Ascending aorta (tissue), 2 donors: ENCODE measurements around the gene KLHL22. TPM values are rescaled to one million over a fixed set of nuclear protein-coding genes. Genes with fewer than 3 reads are reported as not detected.
A peak's percentile ranks its signal among the peaks of the same experiment; 100 is the strongest.

ENCODE experiments used
- DNase-seq, 2 donors: peaks; one replicate each; pipeline ENCODE4 v3.0.0-alpha.2; 2019; ENCODE audit warnings: low spot score in 2 of 2
- H3K27ac ChIP-seq, 2 donors: fragments of 200-600 bp; sonication (generic); one replicate each; pipeline ENCODE4 v1.5.1; 2016 to 2017; ENCODE audit warnings: mild to moderate bottlenecking in 1 of 2
- H3K27me3 ChIP-seq: fragments of 200-600 bp; sonication (generic); one replicate; pipeline ENCODE4 v1.5.1; 2017
- H3K36me3 ChIP-seq, 2 donors: fragments of 200-600 bp; sonication (generic); one replicate each; pipeline ENCODE4 v1.5.1; 2016
- H3K4me1 ChIP-seq, 2 donors: fragments of 200-600 bp; sonication (generic); one replicate each; pipeline ENCODE4 v1.5.1; 2016 to 2017; ENCODE audit warnings: mild to moderate bottlenecking in 1 of 2
- H3K4me3 ChIP-seq, 2 donors: fragments of 200-600 bp; sonication (generic); one replicate each; pipeline ENCODE4 v1.5.1; 2016 to 2017; ENCODE audit warnings: mild to moderate bottlenecking in 1 of 2
- H3K9me3 ChIP-seq, 2 donors: fragments of 200-600 bp; sonication (generic); one replicate each; pipeline ENCODE4 v1.5.1; 2016
- CTCF ChIP-seq, 3 experiments: fragments of 200-600 bp in 2 of 3; fragments of 450-650 bp in 1 of 3; sonication (generic) in 2 of 3; IDR thresholded peaks; one replicate each; pipeline ENCODE4 v1.5.1; 2016 to 2019; ENCODE audit warnings: antibody characterized with exemption in 3 of 3, mild to moderate bottlenecking in 1 of 3, moderate library complexity in 1 of 3
- intact Hi-C: fragments of 100-400 bp; cut with DNase I; formaldehyde crosslinking; loops from one replicate; pipeline ENCODE4 v1.15.1; 2023
- total RNA-seq: library from RNA; depleted of rRNA; stranded (reverse); fragments of >200 nt; gene quantifications from one replicate; pipeline ENCODE4 v1.1.0, GENCODE V29; 2016

Gene KLHL22
- total RNA-seq, 1 donor from 2014 or later, result 63.8 TPM

GRCh38 chr22:20439928-20440575 is 55.5 kb downstream of the KLHL22 start:
- peak overlapping the region; percentile 89 to 94 for H3K27ac ChIP-seq
- TF ChIP-seq CTCF (IDR thresholded peaks at IDR 0.05), result no peak
- H3K4me1 ChIP-seq, result peaks cover 3 to 9% of the 10 kb centered on the region in 2 donors
- no peaks in the 10 kb centered on the region for H3K9me3 ChIP-seq
- no peaks in the 10 kb centered on the region for H3K27me3 ChIP-seq
- intact Hi-C loops, result loop anchor here (5.0 to 10.0 kb wide), 2 partner anchors 257 to 485 kb away; no protein-coding TSS in a partner anchor
- no peak for DNase-seq
- H3K36me3 ChIP-seq, result peaks cover 4 to 15% of the 10 kb centered on the region in 2 donors
- H3K4me3 ChIP-seq, result no peak overlapping the region

- Histone ChIP-seq H3K9me3 (no peaks in the 10 kb centered on the region), H3K4me3 (no peak overlapping the region), H3K4me1 (peaks cover 3 to 9% of the 10 kb centered on the region in 2 donors), H3K27me3 (no peaks in the 10 kb centered on the region), H3K27ac (peak overlapping the region; percentile 89 to 94), H3K36me3 (peaks cover 0 to 15% of the 10 kb centered on the region in 2 donors)
- intact Hi-C loops, result loop anchor here (5.0 to 10.0 kb wide), 2 partner anchors 258 to 485 kb away; no protein-coding TSS in a partner anchor
- DNase-seq, result no peak
- TF ChIP-seq CTCF (IDR thresholded peaks at IDR 0.05), result no peak
Observed at GRCh38 chr22:20439556-20439927, 56.1 kb downstream of the KLHL22 start.

- H3K27me3 ChIP-seq, result no peaks in the 10 kb centered on the region
- peak in 1 of 2 donors; percentile 61 for DNase-seq
- H3K4me3 ChIP-seq, result peak overlapping the region; percentile 82 to 84
- intact Hi-C loops, result loop anchor here (1.0 to 10.0 kb wide), 4 partner anchors 21 to 484 kb away; partner anchors contain the start of gene KLHL22
- H3K27ac ChIP-seq, result peak overlapping the region; percentile 89 to 94
- H3K36me3 ChIP-seq, result peaks cover 0 to 15% of the 10 kb centered on the region in 2 donors
- peaks cover 3 to 9% of the 10 kb centered on the region in 2 donors for H3K4me1 ChIP-seq
- H3K9me3 ChIP-seq, result no peaks in the 10 kb centered on the region
- TF ChIP-seq CTCF (IDR thresholded peaks at IDR 0.05), result peak in 2 of 3 experiments; percentile 25 to 37
Observed at GRCh38 chr22:20438678-20439492, 56.7 kb downstream of the KLHL22 start.

GRCh38 chr22:20438427-20438677 is 57.2 kb downstream of the KLHL22 start:
- H3K9me3 ChIP-seq, result no peaks in the 10 kb centered on the region
- H3K36me3 ChIP-seq, result peaks cover 0 to 15% of the 10 kb centered on the region in 2 donors
- H3K4me3 ChIP-seq, result peak overlapping the region; percentile 82 to 84
- no peak for DNase-seq
- H3K27me3 ChIP-seq, result no peaks in the 10 kb centered on the region
- peak overlapping the region; percentile 89 to 94 for H3K27ac ChIP-seq
- intact Hi-C loops, result loop anchor here (1.0 to 10.0 kb wide), 4 partner anchors 20 to 484 kb away; partner anchors contain the start of gene KLHL22
- peaks cover 3 to 9% of the 10 kb centered on the region in 2 donors for H3K4me1 ChIP-seq
- no peak for TF ChIP-seq CTCF (IDR thresholded peaks at IDR 0.05)

GRCh38 chr22:20437613-20438426 is 57.8 kb downstream of the KLHL22 start, which contains the start of gene SCARF2:
SCARF2 (minus strand) TSS chr22:20437825; CDS start chr22:20437754, 71 bp downstream.
- Histone ChIP-seq H3K4me1 (peaks cover 3 to 9% of the 10 kb centered on the region in 2 donors), H3K9me3 (no peaks in the 10 kb centered on the region), H3K27me3 (no peaks in the 10 kb centered on the region), H3K36me3 (peaks cover 0 to 11% of the 10 kb centered on the region in 2 donors), H3K4me3 (peak within 1 kb of the TSS; percentile 82 to 84), H3K27ac (peak within 1 kb of the TSS; percentile 89 to 94)
- intact Hi-C loops, result loop anchor here (1.0 to 10.0 kb wide), 5 partner anchors 15 to 483 kb away; partner anchors contain the start of gene KLHL22
- TF ChIP-seq CTCF (IDR thresholded peaks at IDR 0.05), result no peak
- peak in 1 of 2 donors; percentile 81 for DNase-seq
